Colonic mucosa (tissue), 4 donors: ENCODE results near the gene CERT1. TPM values are rescaled to one million over a fixed set of nuclear protein-coding genes. Genes with fewer than 3 reads are reported as not detected.

Source experiments
- DNase-seq: peaks from one replicate; pipeline ENCODE4 v3.0.0-alpha.2; 2020
- H3K27ac ChIP-seq: fragments of 200-600 bp; one replicate; pipeline ENCODE4 v1.8.0; 2021
- H3K27me3 ChIP-seq: fragments of 200-600 bp; one replicate; pipeline ENCODE4 v1.8.0; 2021
- H3K36me3 ChIP-seq: fragments of 200-600 bp; one replicate; pipeline ENCODE4 v1.8.0; 2021
- H3K4me1 ChIP-seq: fragments of 200-600 bp; one replicate; pipeline ENCODE4 v1.8.0; 2021; ENCODE audit warnings: mild to moderate bottlenecking
- H3K4me3 ChIP-seq: fragments of 200-600 bp; one replicate; pipeline ENCODE4 v1.8.0; 2021
- H3K9ac ChIP-seq, 2 donors: one replicate each; pipeline ENCODE4 v1.7.0; 2013; ENCODE audit warnings: control low read depth in 2 of 2, low read depth in 2 of 2, low read length in 2 of 2
- H3K9me3 ChIP-seq: fragments of 200-600 bp; one replicate; pipeline ENCODE4 v1.8.0; 2021
- CTCF ChIP-seq: fragments of 200-600 bp; IDR thresholded peaks from one replicate; pipeline ENCODE4 v1.8.0; 2022; ENCODE audit warnings: antibody characterized with exemption, mild to moderate bottlenecking
- intact Hi-C: fragments of 100-400 bp; cut with DNase I; formaldehyde crosslinking; loops from one replicate; pipeline ENCODE4 v1.14.1; 2022
- total RNA-seq, 2 donors: library from RNA; stranded (reverse); fragmentation: NEBNext Ultra II Directional in 1 of 2; extraction: Animal tissue kit (Norgen Biotek cat#: 25700) in 1 of 2; gene quantifications; one replicate each; pipeline ENCODE4 v1.2.1, GENCODE V29; 2021
- donor health status: healthy.
- donor health status: DM: no; HTN: no; CAD: no.
- donor health status: DM: no; HTN: no; CAD: no.

CERT1 gene
- total RNA-seq, 2 donors from 2014 or later, result 34.0 to 44.5 TPM

- intact Hi-C loops, result no loop called here
- no peak for DNase-seq
- Histone ChIP-seq H3K27ac (no peak overlapping the region), H3K9ac (no peak overlapping the region), H3K9me3 (no peaks in the 10 kb centered on the region), H3K36me3 (no peaks in the 10 kb centered on the region), H3K27me3 (no peaks in the 10 kb centered on the region), H3K4me1 (peaks cover 6% of the 10 kb centered on the region), H3K4me3 (no peak overlapping the region)
- TF ChIP-seq CTCF, result no peak
These were observed 54.3 kb downstream of the CERT1 start for GRCh38 chr5:75457161-75457560.

GRCh38 chr5:75450069-75450468, 61.4 kb downstream of the CERT1 start:
- Histone ChIP-seq H3K27me3 (no peaks in the 10 kb centered on the region), H3K27ac (no peak overlapping the region), H3K9me3 (no peaks in the 10 kb centered on the region), H3K9ac (no peak overlapping the region), H3K4me3 (no peak overlapping the region), H3K4me1 (no peaks in the 10 kb centered on the region), H3K36me3 (no peaks in the 10 kb centered on the region)
- intact Hi-C loops, result no loop called here
- TF ChIP-seq CTCF, result no peak
- DNase-seq, result no peak

- Histone ChIP-seq H3K9me3 (no peaks in the 10 kb centered on the region), H3K4me1 (no peaks in the 10 kb centered on the region), H3K27me3 (no peaks in the 10 kb centered on the region), H3K36me3 (no peaks in the 10 kb centered on the region), H3K27ac (no peak overlapping the region), H3K4me3 (no peak overlapping the region), H3K9ac (no peak overlapping the region)
- TF ChIP-seq CTCF, result no peak
- no peak for DNase-seq
- intact Hi-C loops, result no loop called here
These were observed 65.4 kb downstream of the CERT1 start for GRCh38 chr5:75446068-75446467.

- Histone ChIP-seq H3K4me1 (no peaks in the 10 kb centered on the region), H3K27me3 (no peaks in the 10 kb centered on the region), H3K9me3 (no peaks in the 10 kb centered on the region), H3K9ac (no peak overlapping the region), H3K27ac (no peak overlapping the region), H3K36me3 (no peaks in the 10 kb centered on the region), H3K4me3 (no peak overlapping the region)
- DNase-seq, result no peak
- no peak for TF ChIP-seq CTCF
- intact Hi-C loops, result no loop called here
These were observed 69.9 kb downstream of the CERT1 start for GRCh38 chr5:75441560-75441959.

GRCh38 chr5:75439276-75439675, 72.2 kb downstream of the CERT1 start:
- no peaks in the 10 kb centered on the region for H3K9me3 ChIP-seq
- intact Hi-C loops, result no loop called here
- no peak for TF ChIP-seq CTCF
- H3K36me3 ChIP-seq, result no peaks in the 10 kb centered on the region
- H3K9ac ChIP-seq, result no peak overlapping the region
- no peak overlapping the region for H3K27ac ChIP-seq
- no peaks in the 10 kb centered on the region for H3K27me3 ChIP-seq
- no peak overlapping the region for H3K4me3 ChIP-seq
- H3K4me1 ChIP-seq, result no peaks in the 10 kb centered on the region
- no peak for DNase-seq

- TF ChIP-seq CTCF, result no peak
- DNase-seq, result no peak
- Histone ChIP-seq H3K4me3 (no peak overlapping the region), H3K9ac (no peak overlapping the region), H3K9me3 (no peaks in the 10 kb centered on the region), H3K36me3 (no peaks in the 10 kb centered on the region), H3K27ac (no peak overlapping the region), H3K4me1 (no peaks in the 10 kb centered on the region), H3K27me3 (no peaks in the 10 kb centered on the region)
- intact Hi-C loops, result no loop called here
These were observed 72.7 kb downstream of the CERT1 start for GRCh38 chr5:75438722-75439121.
